Epithelial cell of esophagus (primary cell): ENCODE data around the gene CD300C.
"Not testable (repeated sequence)": the region's sequence is repeated elsewhere in the genome, so short reads cannot be mapped to it uniquely, and the experiment has no call there.

ENCODE experiments used
- DNase-seq: peaks from one replicate; pipeline ENCODE4 v3.0.0; 2010; ENCODE audit warnings: low read depth
- H3K4me3 ChIP-seq: 2 replicates; pipeline ENCODE4 v1.5.1; 2011; ENCODE audit warnings: mild to moderate bottlenecking, low read length, control low read depth
- CTCF ChIP-seq: IDR thresholded peaks from 2 replicates; pipeline ENCODE4 v1.5.1; 2011; ENCODE audit warnings: low read depth, mild to moderate bottlenecking, low read length, control low read depth, inconsistent platforms; ENCODE audit not compliant: insufficient read depth; ENCODE audit errors: missing control alignments

Gene CD300C

GRCh38 chr17:74582633-74583032, 36.7 kb upstream of the CD300C start:
- no peak overlapping the region for H3K4me3 ChIP-seq
- TF ChIP-seq CTCF = no peak
- DNase-seq = no peak

DNA sequence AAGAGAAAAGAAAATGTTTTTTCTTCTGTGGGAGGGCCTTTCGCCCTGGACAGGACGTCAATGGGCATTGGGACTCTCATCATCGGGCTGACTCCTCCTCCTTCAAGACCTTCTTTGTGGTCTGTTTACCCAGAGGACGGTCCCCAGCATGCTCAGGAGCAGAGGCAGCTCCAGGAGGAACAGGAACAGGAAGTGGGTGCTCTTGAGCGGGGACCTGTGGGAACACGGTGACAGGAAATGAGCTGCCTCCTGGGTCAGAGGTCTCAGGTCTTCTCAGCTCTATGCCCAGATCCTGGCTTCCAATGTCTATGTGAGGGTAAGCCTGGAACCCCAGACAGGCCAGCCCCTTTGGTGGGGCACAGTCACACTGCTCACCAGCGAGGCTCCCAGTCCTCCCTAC, 34.0 kb upstream of the CD300C start:
- no peak for TF ChIP-seq CTCF
- no peak for DNase-seq
- no peak overlapping the region for H3K4me3 ChIP-seq

GRCh38 chr17:74578979-74579378, 33.1 kb upstream of the CD300C start:
- TF ChIP-seq CTCF = no peak
- DNase-seq = no peak
- H3K4me3 ChIP-seq = no peak overlapping the region

GRCh38 chr17:74574489-74575142, 28.7 kb upstream of the CD300C start:
- no peak overlapping the region for H3K4me3 ChIP-seq
- no peak for TF ChIP-seq CTCF
- no peak for DNase-seq

- H3K4me3 ChIP-seq, DNase-seq: not testable (repeated sequence)
These were observed 27.7 kb upstream of the CD300C start for GRCh38 chr17:74573635-74574034.

- no peak for TF ChIP-seq CTCF
- no peak overlapping the region for H3K4me3 ChIP-seq
These were observed 27.3 kb upstream of the CD300C start for GRCh38 chr17:74573169-74573568.

DNA sequence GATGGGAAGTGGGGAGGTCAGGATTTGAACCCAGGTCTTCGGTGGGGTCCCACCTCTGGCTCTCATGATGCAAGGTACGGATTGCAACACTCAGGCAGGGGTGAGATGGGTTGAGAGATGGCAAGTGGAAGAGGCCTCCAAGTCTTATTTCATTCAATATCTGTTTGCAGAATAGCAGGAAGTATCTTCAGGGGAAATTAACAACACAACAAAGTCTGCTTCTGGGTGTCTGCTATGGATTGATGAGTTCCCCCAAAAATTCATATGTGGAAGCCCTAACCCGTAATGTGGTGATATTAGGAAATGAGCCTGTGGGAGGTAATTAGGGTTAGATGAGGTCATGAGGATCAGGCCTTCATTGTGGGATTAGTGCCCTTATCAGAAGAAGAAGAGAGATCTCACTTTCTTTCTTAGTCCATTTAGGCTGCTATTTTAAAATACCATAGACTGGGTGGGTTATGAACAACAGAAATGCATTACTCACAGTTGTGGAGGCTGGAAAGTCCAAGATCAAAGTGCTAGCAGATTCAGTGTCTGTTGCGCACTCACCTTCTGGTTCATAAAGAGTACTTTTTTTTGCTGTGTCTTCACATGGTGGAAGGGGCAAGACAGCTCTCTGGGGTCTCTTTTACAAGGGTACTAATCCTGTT, 25.8 kb upstream of the CD300C start:
- no peak overlapping the region for H3K4me3 ChIP-seq
- no peak for DNase-seq
- no peak for TF ChIP-seq CTCF

More at GRCh38 chr17:74573169-74573568, 27.3 kb upstream of the CD300C start:
- no peak for DNase-seq
